Neural cell (in vitro differentiated cells): ENCODE measurements around the gene USP35. TPM values are rescaled to one million over a fixed set of nuclear protein-coding genes. Genes with fewer than 3 reads are reported as not detected.

Source experiments
- H2AFZ ChIP-seq: fragments of 200-600, 300-800 bp; sonication (generic), shearing (Covaris generic); 2 replicates; pipeline ENCODE4 v1.6.0; 2014; ENCODE audit warnings: low read depth, mild to moderate bottlenecking, antibody characterized with exemption, low read length, moderate library complexity
- H3F3A ChIP-seq: fragments of 200-600 bp; shearing (Covaris generic); 2 replicates; pipeline ENCODE4 v1.6.1; 2016; ENCODE audit warnings: mild to moderate bottlenecking, moderate library complexity, mixed read lengths, antibody characterized with exemption, low read length; ENCODE audit not compliant: insufficient read depth, poor library complexity, severe bottlenecking
- H3K27ac ChIP-seq: fragments of 200-600, 300-800 bp; sonication (generic), shearing (Covaris generic); 2 replicates; pipeline ENCODE4 v1.5.1; 2014; ENCODE audit warnings: mild to moderate bottlenecking, low read length, moderate library complexity
- H3K27me3 ChIP-seq: fragments of 300-800, 200-600 bp; sonication (generic), shearing (Covaris generic); 2 replicates; pipeline ENCODE4 v1.6.0; 2014; ENCODE audit warnings: mild to moderate bottlenecking, low read depth, low read length, moderate library complexity; ENCODE audit not compliant: insufficient read depth
- H3K36me3 ChIP-seq: fragments of 300-800, 200-600 bp; sonication (generic), shearing (Covaris generic); 2 replicates; pipeline ENCODE4 v1.5.1; 2014; ENCODE audit warnings: mild to moderate bottlenecking, antibody characterized with exemption, low read length, moderate library complexity; ENCODE audit not compliant: insufficient read depth
- H3K4me2 ChIP-seq: fragments of 300-800, 200-600 bp; sonication (generic), shearing (Covaris generic); 2 replicates; pipeline ENCODE4 v1.6.0; 2014; ENCODE audit warnings: mild to moderate bottlenecking, low read length
- H3K4me3 ChIP-seq: fragments of 300-800, 200-600 bp; sonication (generic), shearing (Covaris generic); 2 replicates; pipeline ENCODE4 v1.5.1; 2014; ENCODE audit warnings: mild to moderate bottlenecking, low read length, moderate library complexity
- H3K79me2 ChIP-seq: fragments of 200-600 bp; shearing (Covaris generic); replicated peaks from 2 replicates; pipeline ENCODE4 v1.6.0; 2014; ENCODE audit warnings: mild to moderate bottlenecking, low read length, moderate library complexity; ENCODE audit not compliant: insufficient read depth
- H3K9ac ChIP-seq: fragments of 300-800, 200-600 bp; sonication (generic), shearing (Covaris generic); 2 replicates; pipeline ENCODE4 v1.6.1; 2016; ENCODE audit warnings: mild to moderate bottlenecking, low read length, mixed read lengths
- H3K9me2 ChIP-seq: fragments of 200-600 bp; shearing (Covaris generic); 2 replicates; pipeline ENCODE4 v1.6.1; 2016; ENCODE audit warnings: mild to moderate bottlenecking, low read length, mixed read lengths; ENCODE audit not compliant: insufficient read depth
- H3K9me3 ChIP-seq: fragments of 200-600, 300-800 bp; sonication (generic), shearing (Covaris generic); 2 replicates; pipeline ENCODE4 v1.6.1; 2016; ENCODE audit warnings: mild to moderate bottlenecking, mixed run types, low read length, moderate library complexity, mixed read lengths
- H4K20me1 ChIP-seq: fragments of 200-600 bp; shearing (Covaris generic); 2 replicates; pipeline ENCODE4 v1.6.1; 2016; ENCODE audit warnings: mild to moderate bottlenecking, mixed run types; ENCODE audit not compliant: insufficient read depth
- CTCF ChIP-seq: fragments of 450-650 bp; IDR thresholded peaks from 2 replicates; pipeline ENCODE4 v1.5.1; 2014; ENCODE audit warnings: antibody characterized with exemption, mild to moderate bottlenecking, moderate library complexity; ENCODE audit not compliant: poor library complexity, severe bottlenecking
- EP300 ChIP-seq: fragments of 450-650 bp; conservative IDR thresholded peaks from 2 replicates; pipeline ENCODE4 v1.6.1; 2014; ENCODE audit warnings: antibody characterized with exemption, mild to moderate bottlenecking, moderate library complexity; ENCODE audit not compliant: poor library complexity, severe bottlenecking
- EZH2 ChIP-seq: fragments of 200-600, 300-800 bp; shearing (Covaris generic), sonication (generic); IDR thresholded peaks from 2 replicates; pipeline ENCODE4 v1.6.1; 2014; ENCODE audit warnings: antibody characterized with exemption, low read length, borderline replicate concordance, mild to moderate bottlenecking; ENCODE audit not compliant: insufficient read depth, poor library complexity, severe bottlenecking
- MXI1 ChIP-seq: fragments of 450-650 bp; conservative IDR thresholded peaks from 2 replicates; pipeline ENCODE4 v1.6.1; 2014; ENCODE audit warnings: antibody characterized with exemption, mild to moderate bottlenecking; ENCODE audit not compliant: poor library complexity, severe bottlenecking
- POLR2AphosphoS5 ChIP-seq: IDR thresholded peaks from 2 replicates; pipeline ENCODE4 v1.6.1; 2012
- RAD21 ChIP-seq: fragments of 450-650 bp; conservative IDR thresholded peaks from 2 replicates; pipeline ENCODE4 v1.6.1; 2014; ENCODE audit warnings: antibody characterized with exemption, mild to moderate bottlenecking, moderate library complexity
- SMC3 ChIP-seq: fragments of 450-650 bp; conservative IDR thresholded peaks from 2 replicates; pipeline ENCODE4 v1.6.1; 2014; ENCODE audit warnings: antibody characterized with exemption, mild to moderate bottlenecking, moderate library complexity; ENCODE audit not compliant: poor library complexity
- TAF1 ChIP-seq: IDR thresholded peaks from 2 replicates; pipeline ENCODE4 v1.6.1; 2012; ENCODE audit warnings: low read depth
- polyA plus RNA-seq: library from polyadenylated mRNA; depleted of rRNA; stranded (reverse); fragments of >200 nt; gene quantifications from 2 replicates; pipeline ENCODE4 v1.2.3, GENCODE V29; 2014
- TF ChIP-seq, protein P1 (sequence below): IDR thresholded peaks from 2 replicates; pipeline ENCODE4 v1.6.1; 2012; ENCODE audit warnings: borderline replicate concordance

Gene USP35
- polyA plus RNA-seq, 1 donor from 2014 or later, result 12.9 TPM

- TF ChIP-seq EZH2 (no peak), MXI1 (no peak), RAD21 (no peak)
These were observed 40.9 kb upstream of the USP35 start (continued) for GRCh38 chr11:78147807-78148206.

DNA sequence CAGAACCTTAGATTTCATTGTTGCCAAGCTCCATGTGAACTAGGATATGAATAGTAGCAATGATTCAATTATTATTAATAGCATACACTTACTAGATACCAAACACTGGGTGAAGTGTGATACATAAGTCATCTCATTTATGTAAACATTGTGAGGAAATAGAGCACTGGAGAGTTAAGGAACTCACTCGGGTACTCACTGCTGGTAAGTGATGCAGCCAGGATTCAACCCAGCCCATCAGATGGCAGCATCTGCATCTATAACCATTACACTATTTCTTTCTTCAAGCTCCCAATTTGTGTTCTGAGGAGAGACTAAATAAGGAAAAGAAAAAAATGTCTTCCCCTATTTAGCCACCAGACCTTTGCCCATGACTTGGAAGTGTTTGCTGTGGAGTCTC is 39.1 kb upstream of the USP35 start:
- no peak overlapping the region for H3K9ac ChIP-seq

GRCh38 chr11:78150346-78150745 is 38.4 kb upstream of the USP35 start:
- Histone ChIP-seq H3K4me3 (no peak overlapping the region), H4K20me1 (no peaks in the 10 kb centered on the region), H3K9me2 (no peaks in the 10 kb centered on the region), H2AFZ (no peak overlapping the region), H3K79me2 (no peaks in the 10 kb centered on the region), H3K36me3 (no peaks in the 10 kb centered on the region), H3K9ac (no peak overlapping the region), H3F3A (no peaks in the 10 kb centered on the region), H3K9me3 (no peaks in the 10 kb centered on the region), H3K4me2 (no peak overlapping the region), H3K27ac (no peak overlapping the region), H3K27me3 (no peaks in the 10 kb centered on the region)
- TF ChIP-seq CTCF (no peak), MXI1 (no peak), RAD21 (no peak), EZH2 (no peak), SMC3 (no peak), TAF1 (no peak), POLR2AphosphoS5 (no peak), EP300 (no peak)
- TF ChIP-seq, protein P1, sequence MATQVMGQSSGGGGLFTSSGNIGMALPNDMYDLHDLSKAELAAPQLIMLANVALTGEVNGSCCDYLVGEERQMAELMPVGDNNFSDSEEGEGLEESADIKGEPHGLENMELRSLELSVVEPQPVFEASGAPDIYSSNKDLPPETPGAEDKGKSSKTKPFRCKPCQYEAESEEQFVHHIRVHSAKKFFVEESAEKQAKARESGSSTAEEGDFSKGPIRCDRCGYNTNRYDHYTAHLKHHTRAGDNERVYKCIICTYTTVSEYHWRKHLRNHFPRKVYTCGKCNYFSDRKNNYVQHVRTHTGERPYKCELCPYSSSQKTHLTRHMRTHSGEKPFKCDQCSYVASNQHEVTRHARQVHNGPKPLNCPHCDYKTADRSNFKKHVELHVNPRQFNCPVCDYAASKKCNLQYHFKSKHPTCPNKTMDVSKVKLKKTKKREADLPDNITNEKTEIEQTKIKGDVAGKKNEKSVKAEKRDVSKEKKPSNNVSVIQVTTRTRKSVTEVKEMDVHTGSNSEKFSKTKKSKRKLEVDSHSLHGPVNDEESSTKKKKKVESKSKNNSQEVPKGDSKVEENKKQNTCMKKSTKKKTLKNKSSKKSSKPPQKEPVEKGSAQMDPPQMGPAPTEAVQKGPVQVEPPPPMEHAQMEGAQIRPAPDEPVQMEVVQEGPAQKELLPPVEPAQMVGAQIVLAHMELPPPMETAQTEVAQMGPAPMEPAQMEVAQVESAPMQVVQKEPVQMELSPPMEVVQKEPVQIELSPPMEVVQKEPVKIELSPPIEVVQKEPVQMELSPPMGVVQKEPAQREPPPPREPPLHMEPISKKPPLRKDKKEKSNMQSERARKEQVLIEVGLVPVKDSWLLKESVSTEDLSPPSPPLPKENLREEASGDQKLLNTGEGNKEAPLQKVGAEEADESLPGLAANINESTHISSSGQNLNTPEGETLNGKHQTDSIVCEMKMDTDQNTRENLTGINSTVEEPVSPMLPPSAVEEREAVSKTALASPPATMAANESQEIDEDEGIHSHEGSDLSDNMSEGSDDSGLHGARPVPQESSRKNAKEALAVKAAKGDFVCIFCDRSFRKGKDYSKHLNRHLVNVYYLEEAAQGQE, result no peak

More for the DNA sequence above, 39.1 kb upstream of the USP35 start:
- no peaks in the 10 kb centered on the region for H4K20me1 ChIP-seq
- H3K9me3 ChIP-seq, result no peaks in the 10 kb centered on the region
- H3K9me2 ChIP-seq, result no peaks in the 10 kb centered on the region
- TF ChIP-seq CTCF (peak; percentile 26), EZH2 (no peak), EP300 (no peak), TAF1 (no peak)
- no peak overlapping the region for H3K27ac ChIP-seq
- no peak overlapping the region for H3K4me3 ChIP-seq
- no peak overlapping the region for H3K4me2 ChIP-seq
- H3F3A ChIP-seq, result no peaks in the 10 kb centered on the region
- H3K36me3 ChIP-seq, result no peaks in the 10 kb centered on the region
- no peaks in the 10 kb centered on the region for H3K27me3 ChIP-seq
- no peaks in the 10 kb centered on the region for H3K79me2 ChIP-seq
- no peak overlapping the region for H2AFZ ChIP-seq
